ENCODE data around the gene EDAR. TPM values are rescaled to one million over a fixed set of nuclear protein-coding genes. Genes with fewer than 3 reads are reported as not detected.

The EDAR gene
- total and polyA plus RNA-seq, 2 of the 8 experiments (the other 6 are each of a cell fraction or from before 2014, with no cell fraction given): not detected

DNA sequence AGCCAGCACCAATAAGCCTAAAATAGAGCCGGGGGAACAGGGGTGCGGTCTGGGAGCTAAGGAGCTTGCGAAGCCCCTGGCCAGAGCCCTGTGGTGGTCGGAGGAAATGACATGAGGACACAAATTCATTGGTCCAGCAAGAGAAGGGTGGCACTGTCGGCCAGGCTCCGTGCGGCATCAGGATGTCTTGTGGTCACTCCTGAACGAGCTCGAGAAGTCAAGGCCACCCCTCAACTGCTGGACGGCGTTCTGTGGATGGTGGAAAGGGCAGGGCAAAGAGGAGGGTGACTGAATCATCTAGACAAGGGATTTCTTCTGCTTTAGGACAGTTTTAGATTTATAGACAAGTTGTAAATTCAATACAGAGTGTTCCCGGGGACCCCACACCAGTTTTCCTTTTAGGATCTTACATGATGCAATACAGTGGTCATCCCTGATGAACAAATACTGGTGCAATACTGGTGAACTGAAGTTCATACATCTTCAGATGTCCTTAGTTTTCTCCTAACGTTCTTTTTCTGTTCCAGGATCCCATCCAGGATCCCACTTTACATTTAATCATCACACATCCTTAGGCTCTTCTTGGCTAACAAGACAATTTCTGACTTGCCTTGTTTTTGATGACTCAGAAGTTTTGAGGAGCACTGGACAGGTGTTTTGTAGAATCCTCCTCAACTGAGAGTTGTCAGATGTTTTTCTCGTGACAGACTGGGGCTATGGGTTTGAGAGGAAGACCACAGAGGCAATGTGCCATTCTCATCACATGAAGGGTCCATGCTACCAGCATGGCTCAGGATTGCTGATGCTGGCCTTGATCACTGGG is 13.2 kb downstream of the EDAR start:
- no peak for FAIRE-seq

More for the DNA sequence above, 13.2 kb downstream of the EDAR start:
- Histone ChIP-seq H3K9ac (replicated peaks in 1 of 4; ENCODE audit: extremely low read depth in 1 of 4, low read depth in 3 of 4, low read length in 3 of 4) (no peak overlapping the region), H3K23ac (ENCODE audit: insufficient read length) (no peak overlapping the region), H4K20me1 (replicated peaks in 1 of 2; ENCODE audit: control insufficient read depth in 1 of 2, insufficient read depth in 2 of 2, low read length in 2 of 2) (no peaks in the 10 kb centered on the region), H2AFZ (ENCODE audit: low read length) (no peak overlapping the region), H3K18ac (ENCODE audit: extremely low read depth, low read length) (no peak overlapping the region), H3K4ac (replicated peaks; ENCODE audit: insufficient read length, low read depth, low read length) (no peak overlapping the region), H2BK120ac (replicated peaks; ENCODE audit: low read depth, low read length) (no peak overlapping the region), H4K91ac (replicated peaks; ENCODE audit: insufficient read length, low read length) (no peak overlapping the region), H3K79me1 (ENCODE audit: low read depth, low read length) (no peaks in the 10 kb centered on the region), H3K9me3 (ENCODE audit: insufficient read depth in 2 of 2, low read depth in 1 of 2, low read length in 1 of 2) (no peaks in the 10 kb centered on the region), H4K5ac (ENCODE audit: insufficient read length, low read depth, low read length) (no peak overlapping the region), H3K27me3 (replicated peaks in 1 of 4; ENCODE audit: control insufficient read depth in 3 of 4, extremely low read depth in 1 of 4, insufficient read depth in 3 of 4, low read length in 3 of 4) (no peaks in the 10 kb centered on the region), H2BK20ac (ENCODE audit: low read length) (no peak overlapping the region), H4K8ac (ENCODE audit: extremely low read depth, insufficient read depth, low read length) (peak overlapping the region; percentile 20; the same call in 1 of the 2 replicates), H3K79me2 (ENCODE audit: control insufficient read depth in 1 of 2, insufficient read depth in 2 of 2, low read length in 2 of 2) (no peaks in the 10 kb centered on the region), H2BK15ac (ENCODE audit: low read length) (no peak overlapping the region), H3K27ac (ENCODE audit: low read depth, low read length) (no peak overlapping the region), H2BK12ac (ENCODE audit: low read depth, low read length) (no peak overlapping the region), H2AK5ac (ENCODE audit: low read depth, low read length) (no peak overlapping the region), H3K36me3 (ENCODE audit: control insufficient read depth in 2 of 4, insufficient read depth in 4 of 4, low read length in 3 of 4) (no peaks in the 10 kb centered on the region), H3K14ac (ENCODE audit: insufficient read length) (no peak overlapping the region), H3K23me2 (ENCODE audit: low read depth, low read length) (no peaks in the 10 kb centered on the region; the same call in 1 of the 2 replicates), H3K4me1 (replicated peaks in 1 of 4; ENCODE audit: control insufficient read depth in 3 of 4, insufficient read depth in 4 of 4, low read length in 3 of 4) (no peaks in the 10 kb centered on the region), H3K4me2 (ENCODE audit: insufficient read depth in 1 of 2, low read depth in 2 of 2, low read length in 2 of 2) (no peak overlapping the region), H3K4me3 (ENCODE audit: extremely low read depth in 1 of 4, insufficient read depth in 2 of 4, low read depth in 3 of 4, low read length in 4 of 4) (no peak overlapping the region), H3K56ac (replicated peaks; ENCODE audit: insufficient read length, low read depth, low read length) (no peak overlapping the region), H2BK5ac (ENCODE audit: low read depth, low read length) (no peak overlapping the region)
- POLR2A ChIA-PET (ENCODE audit: partially characterized antibody): no interaction called here
- CTCF ChIA-PET (ENCODE audit: partially characterized antibody): interaction anchor here (0.6 to 2.0 kb wide), 5 partner anchors 14 to 276 kb away, joined by 3 to 8 read pairs (median 4); no protein-coding TSS in a partner anchor
- no peak for DNase-seq (ENCODE audit: low read depth in 1 of 2, low spot score in 2 of 2)
- WGBS, 2 experiments (ENCODE audit: extremely low coverage in 1 of 2, insufficient coverage in 1 of 2, insufficient read length in 1 of 2, insufficient replicate concordance in 2 of 2, low coverage in 1 of 2, low lambda C conversion rate in 2 of 2, missing lambda C conversion rate in 1 of 2): 93% methylated on average over 12 of the region's 14 CpGs; no CpG with 5 or more reads in 1 of the 2 experiments
- TF ChIP-seq GTF2F1 (IDR thresholded peaks at IDR 0.05; ENCODE audit: borderline replicate concordance, low read depth, low read length) (no peak), TEAD4 (IDR thresholded peaks at IDR 0.05; ENCODE audit: low read depth, low read length) (no peak), KDM4A (IDR thresholded peaks at IDR 0.05; ENCODE audit: low read depth, low read length, severe bottlenecking) (no peak), HDAC2 (IDR thresholded peaks at IDR 0.05; ENCODE audit: borderline replicate concordance in 1 of 2, low read depth in 2 of 2, low read length in 2 of 2) (no peak), SIRT6 (IDR thresholded peaks at IDR 0.05; ENCODE audit: low read length) (no peak), POLR2A (IDR thresholded peaks at IDR 0.05; ENCODE audit: control extremely low read depth in 1 of 2, low read depth in 2 of 2, low read length in 2 of 2) (no peak), EGR1 (IDR thresholded peaks at IDR 0.05; ENCODE audit: borderline replicate concordance, low read depth, low read length) (no peak), MAFK (IDR thresholded peaks at IDR 0.05; ENCODE audit: low read depth, low read length) (no peak), EZH2 (IDR thresholded peaks at IDR 0.05; ENCODE audit: low read depth, low read length, severe bottlenecking) (no peak), SAP30 (IDR thresholded peaks at IDR 0.05; ENCODE audit: insufficient read depth, insufficient replicate concordance, low read length) (no peak)
- TF ChIP-seq, protein P1, sequence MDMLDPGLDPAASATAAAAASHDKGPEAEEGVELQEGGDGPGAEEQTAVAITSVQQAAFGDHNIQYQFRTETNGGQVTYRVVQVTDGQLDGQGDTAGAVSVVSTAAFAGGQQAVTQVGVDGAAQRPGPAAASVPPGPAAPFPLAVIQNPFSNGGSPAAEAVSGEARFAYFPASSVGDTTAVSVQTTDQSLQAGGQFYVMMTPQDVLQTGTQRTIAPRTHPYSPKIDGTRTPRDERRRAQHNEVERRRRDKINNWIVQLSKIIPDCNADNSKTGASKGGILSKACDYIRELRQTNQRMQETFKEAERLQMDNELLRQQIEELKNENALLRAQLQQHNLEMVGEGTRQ (IDR thresholded peaks at IDR 0.05; ENCODE audit: low read length): no peak

Data from H1 (cell line).